WERI-Rb-1 (cell line): Measurements from ENCODE around the gene ZNF367.

Source experiments
- DNase-seq: peaks from one replicate; pipeline ENCODE4 v3.0.0-alpha.2; 2020
- H3K27ac ChIP-seq: fragments of 250-450 bp; sonication (Bioruptor Pico); 2 replicates; pipeline ENCODE4 v1.5.1; 2020; ENCODE audit warnings: mild to moderate bottlenecking, moderate library complexity
- H3K27me3 ChIP-seq: fragments of 250-450 bp; sonication (Bioruptor Pico); 2 replicates; pipeline ENCODE4 v1.5.1; 2021; ENCODE audit warnings: mild to moderate bottlenecking, low read depth, moderate library complexity; ENCODE audit not compliant: insufficient read depth, severe bottlenecking
- H3K36me3 ChIP-seq: fragments of 250-450 bp; sonication (Bioruptor Pico); 2 replicates; pipeline ENCODE4 v1.5.1; 2020; ENCODE audit warnings: mild to moderate bottlenecking, moderate library complexity
- H3K4me3 ChIP-seq: 2 replicates; pipeline ENCODE4 v1.5.1; 2011; ENCODE audit warnings: low read depth, mild to moderate bottlenecking, control low read depth, low read length
- H3K9me3 ChIP-seq: fragments of 250-450 bp; sonication (Bioruptor Pico); 2 replicates; pipeline ENCODE4 v1.5.1; 2021; ENCODE audit warnings: mild to moderate bottlenecking, moderate library complexity; ENCODE audit not compliant: severe bottlenecking
- CTCF ChIP-seq: IDR thresholded peaks from 2 replicates; pipeline ENCODE4 v1.5.1; 2011; ENCODE audit warnings: low read depth, mild to moderate bottlenecking, control low read depth, inconsistent platforms, low read length

ZNF367 gene

GRCh38 chr9:96343515-96344360 is 74.4 kb downstream of the ZNF367 start:
- Histone ChIP-seq H3K4me3 (no peak overlapping the region), H3K9me3 (peaks cover 13% of the 10 kb centered on the region), H3K27me3 (no peaks in the 10 kb centered on the region), H3K36me3 (no peaks in the 10 kb centered on the region), H3K27ac (peak overlapping the region; percentile 61)
- TF ChIP-seq CTCF, result no peak
- DNase-seq, result no peak

GRCh38 chr9:96342571-96343245 is 75.5 kb downstream of the ZNF367 start:
- no peak for DNase-seq
- Histone ChIP-seq H3K36me3 (no peaks in the 10 kb centered on the region), H3K27ac (no peak overlapping the region), H3K27me3 (no peaks in the 10 kb centered on the region), H3K4me3 (no peak overlapping the region), H3K9me3 (peaks cover 8% of the 10 kb centered on the region)
- no peak for TF ChIP-seq CTCF

- no peaks in the 10 kb centered on the region for H3K36me3 ChIP-seq
- H3K9me3 ChIP-seq, result peaks cover 5% of the 10 kb centered on the region
- H3K4me3 ChIP-seq, result no peak overlapping the region
- no peak overlapping the region for H3K27ac ChIP-seq
- no peaks in the 10 kb centered on the region for H3K27me3 ChIP-seq
- DNase-seq, result no peak
- no peak for TF ChIP-seq CTCF
Measured at GRCh38 chr9:96340707-96341106, 77.5 kb downstream of the ZNF367 start.

- H3K4me3 ChIP-seq, result no peak overlapping the region
- DNase-seq, result no peak
- no peaks in the 10 kb centered on the region for H3K27me3 ChIP-seq
- H3K27ac ChIP-seq, result no peak overlapping the region
- peaks cover 3% of the 10 kb centered on the region for H3K9me3 ChIP-seq
- no peaks in the 10 kb centered on the region for H3K36me3 ChIP-seq
- TF ChIP-seq CTCF, result no peak
Measured at GRCh38 chr9:96338299-96338698, 79.9 kb downstream of the ZNF367 start.
